GM19455 (cell line): ENCODE measurements around the gene AGMO.
"Not testable (repeated sequence)": the region's sequence is repeated elsewhere in the genome, so short reads cannot be mapped to it uniquely, and the experiment has no call there.

Experiments used
- ATAC-seq: cut with Tn5 transposase; IDR thresholded peaks from one replicate; pipeline ENCODE4 v1.9.1; 2021; ENCODE audit not compliant: unreplicated experiment

AGMO gene

GRCh38 chr7:15560968-15561367 is 847 bp downstream of the AGMO start:
- no peak for ATAC-seq

GRCh38 chr7:15559416-15559928 is 2.3 kb downstream of the AGMO start:
- no peak for ATAC-seq

- no peak for ATAC-seq
Measured at GRCh38 chr7:15558756-15559155, 3.1 kb downstream of the AGMO start.

- ATAC-seq, result no peak
Measured at GRCh38 chr7:15557686-15558085, 4.1 kb downstream of the AGMO start.

GRCh38 chr7:15557186-15557585 is 4.6 kb downstream of the AGMO start:
- ATAC-seq, result no peak

- no peak for ATAC-seq
Measured at GRCh38 chr7:15556339-15557105, 5.3 kb downstream of the AGMO start.

- ATAC-seq, result no peak
Measured at GRCh38 chr7:15555381-15555859, 6.4 kb downstream of the AGMO start.

- no peak for ATAC-seq
Measured at GRCh38 chr7:15554744-15555143, 7.1 kb downstream of the AGMO start.

GRCh38 chr7:15554081-15554480 is 7.7 kb downstream of the AGMO start:
- no peak for ATAC-seq

GRCh38 chr7:15547320-15547719 is 14.5 kb downstream of the AGMO start:
- not testable (repeated sequence) for ATAC-seq

GRCh38 chr7:15546272-15546792 is 15.5 kb downstream of the AGMO start:
- ATAC-seq, result no peak

GRCh38 chr7:15544050-15544449 is 17.8 kb downstream of the AGMO start:
- ATAC-seq, result no peak

GRCh38 chr7:15543256-15543655 is 18.6 kb downstream of the AGMO start:
- no peak for ATAC-seq

- no peak for ATAC-seq
Measured at GRCh38 chr7:15527648-15528047, 34.2 kb downstream of the AGMO start.

- ATAC-seq, result no peak
Measured at GRCh38 chr7:15525652-15526263, 36.1 kb downstream of the AGMO start.

- no peak for ATAC-seq
Measured at GRCh38 chr7:15524077-15524476, 37.7 kb downstream of the AGMO start.

- not testable (repeated sequence) for ATAC-seq
Measured at GRCh38 chr7:15517865-15518264, 44.0 kb downstream of the AGMO start.

- ATAC-seq, result no peak
Measured at GRCh38 chr7:15515252-15515651, 46.6 kb downstream of the AGMO start.

- ATAC-seq, result no peak
Measured at GRCh38 chr7:15508258-15508657, 53.6 kb downstream of the AGMO start.

- ATAC-seq, result no peak
Measured at GRCh38 chr7:15507708-15508107, 54.1 kb downstream of the AGMO start.

- no peak for ATAC-seq
Measured at GRCh38 chr7:15507171-15507570, 54.6 kb downstream of the AGMO start.

GRCh38 chr7:15505761-15506160 is 56.1 kb downstream of the AGMO start:
- ATAC-seq, result no peak
